ENCODE results near the gene ULBP1. TPM values are rescaled to one million over a fixed set of nuclear protein-coding genes. Genes with fewer than 3 reads are reported as not detected.
A peak's percentile ranks its signal among the peaks of the same experiment; 100 is the strongest.
"Not testable (repeated sequence)": the region's sequence is repeated elsewhere in the genome, so short reads cannot be mapped to it uniquely, and the experiment has no call there.

ULBP1 gene
- total RNA-seq, 2 experiments from 2014 or later, result 1.8 to 2.2 TPM

DNA sequence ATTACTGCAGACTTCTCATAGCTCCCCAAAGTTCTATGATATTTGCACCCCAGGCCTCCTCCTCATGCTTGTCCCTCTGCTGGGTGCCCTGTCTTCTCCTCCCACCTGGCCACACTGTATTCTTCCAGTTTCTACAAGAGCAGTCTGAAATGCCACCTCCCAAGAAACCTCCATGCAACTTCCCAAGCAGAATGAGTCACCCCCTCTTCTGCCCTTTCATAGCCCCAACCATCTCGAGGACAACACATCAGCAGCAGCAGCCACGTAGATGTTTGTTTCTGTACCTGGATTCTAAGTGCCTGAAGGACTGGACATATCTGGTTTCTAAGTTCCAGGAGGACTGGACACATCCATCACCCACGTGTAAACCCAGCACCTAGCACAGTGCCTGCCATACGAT, 28.5 kb upstream of the ULBP1 start:
- H3K27me3 Mint-ChIP-seq, result peaks cover 82% of the 10 kb centered on the region
- no peak overlapping the region for H3K4me3 Mint-ChIP-seq
- no peak for DNase-seq
- CTCF ChIA-PET, result interaction anchor here (0.5 to 2.8 kb wide), 3 partner anchors 17 to 412 kb away, joined by 3 to 28 read pairs (median 3); no protein-coding TSS in a partner anchor
- intact Hi-C loops (cut with micrococcal nuclease), result loop anchor here (2.0 kb wide), 1 partner anchor 878 kb away; no protein-coding TSS in a partner anchor
- POLR2A ChIA-PET, result interaction anchor here (0.6 kb wide), 1 partner anchor 90 kb away, joined by 3 read pairs; no protein-coding TSS in a partner anchor
- H3K36me3 Mint-ChIP-seq, result no peaks in the 10 kb centered on the region
- H3K9me3 Mint-ChIP-seq, result no peaks in the 10 kb centered on the region
- H3K4me1 Mint-ChIP-seq (ENCODE audit: low read depth), result peaks cover 29% of the 10 kb centered on the region
- no peak overlapping the region for H3K27ac Mint-ChIP-seq

GRCh38 chr6:149935668-149936067, 28.1 kb upstream of the ULBP1 start:
- peaks cover 82% of the 10 kb centered on the region for H3K27me3 Mint-ChIP-seq
- no peaks in the 10 kb centered on the region for H3K9me3 Mint-ChIP-seq
- CTCF ChIA-PET, result interaction anchor here (1.1 to 2.8 kb wide), 2 partner anchors 17 to 81 kb away, joined by 3 to 28 read pairs; no protein-coding TSS in a partner anchor
- POLR2A ChIA-PET, result interaction anchor here (0.6 kb wide), 1 partner anchor 90 kb away, joined by 3 read pairs; no protein-coding TSS in a partner anchor
- no peak for DNase-seq
- no peak overlapping the region for H3K27ac Mint-ChIP-seq
- H3K4me1 Mint-ChIP-seq (ENCODE audit: low read depth), result peaks cover 33% of the 10 kb centered on the region
- intact Hi-C loops (cut with micrococcal nuclease), result loop anchor here (2.0 kb wide), 1 partner anchor 877 kb away; no protein-coding TSS in a partner anchor
- H3K4me3 Mint-ChIP-seq, result no peak overlapping the region
- H3K36me3 Mint-ChIP-seq, result no peaks in the 10 kb centered on the region

- ChIA-PET POLR2A (no interaction called here), CTCF (interaction anchor here (2.8 kb wide), 1 partner anchor 80 kb away, joined by 28 read pairs; no protein-coding TSS in a partner anchor)
- no peaks in the 10 kb centered on the region for H3K36me3 Mint-ChIP-seq
- no peak for DNase-seq
- H3K9me3 Mint-ChIP-seq, result no peaks in the 10 kb centered on the region
- intact Hi-C loops (cut with micrococcal nuclease), result no loop called here
- H3K27ac Mint-ChIP-seq, result no peak overlapping the region
- no peak overlapping the region for H3K4me3 Mint-ChIP-seq
- H3K4me1 Mint-ChIP-seq (ENCODE audit: low read depth), result peaks cover 38% of the 10 kb centered on the region
- H3K27me3 Mint-ChIP-seq, result peaks cover 80% of the 10 kb centered on the region
These were observed 27.0 kb upstream of the ULBP1 start for GRCh38 chr6:149936743-149937142.

GRCh38 chr6:149938013-149938570, 25.7 kb upstream of the ULBP1 start:
- ChIA-PET CTCF (interaction anchor here (1.5 kb wide), 1 partner anchor 78 kb away, joined by 3 read pairs; no protein-coding TSS in a partner anchor), POLR2A (interaction anchor here (0.7 kb wide), 1 partner anchor 133 kb away, joined by 3 read pairs; no protein-coding TSS in a partner anchor)

GRCh38 chr6:149938571-149939355, 25.0 kb upstream of the ULBP1 start:
- POLR2A ChIA-PET, result interaction anchor here (0.7 kb wide), 1 partner anchor 132 kb away, joined by 3 read pairs; no protein-coding TSS in a partner anchor
- H3K9me3 Mint-ChIP-seq, result no peaks in the 10 kb centered on the region
- H3K27me3 Mint-ChIP-seq, result peaks cover 74% of the 10 kb centered on the region
- no peaks in the 10 kb centered on the region for H3K36me3 Mint-ChIP-seq
- DNase-seq, result peak; percentile 62
- CTCF ChIA-PET, result interaction anchor here (1.5 kb wide), 1 partner anchor 78 kb away, joined by 3 read pairs; no protein-coding TSS in a partner anchor
- H3K4me1 Mint-ChIP-seq (ENCODE audit: low read depth), result peaks cover 45% of the 10 kb centered on the region
- intact Hi-C loops (cut with micrococcal nuclease), result no loop called here
- H3K27ac Mint-ChIP-seq, result peak overlapping the region; percentile 28
- H3K4me3 Mint-ChIP-seq, result peak overlapping the region; percentile 63

More at GRCh38 chr6:149938013-149938570, 25.7 kb upstream of the ULBP1 start:
- H3K27me3 Mint-ChIP-seq, result peaks cover 80% of the 10 kb centered on the region
- peak overlapping the region; percentile 48 for H3K4me3 Mint-ChIP-seq
- H3K9me3 Mint-ChIP-seq; H3K36me3 Mint-ChIP-seq; intact Hi-C loops (cut with micrococcal nuclease); DNase-seq; H3K27ac Mint-ChIP-seq: not testable (repeated sequence)
- peaks cover 45% of the 10 kb centered on the region for H3K4me1 Mint-ChIP-seq (ENCODE audit: low read depth)

GRCh38 chr6:149939356-149939648, 24.4 kb upstream of the ULBP1 start:
- ChIA-PET CTCF (interaction anchor here (1.5 kb wide), 1 partner anchor 77 kb away, joined by 3 read pairs; no protein-coding TSS in a partner anchor), POLR2A (no interaction called here)
- no peak for DNase-seq
- Mint-ChIP-seq H3K9me3 (no peaks in the 10 kb centered on the region), H3K4me1 (ENCODE audit: low read depth) (peaks cover 43% of the 10 kb centered on the region), H3K27me3 (peaks cover 69% of the 10 kb centered on the region), H3K4me3 (peak overlapping the region; percentile 63), H3K36me3 (no peaks in the 10 kb centered on the region), H3K27ac (no peak overlapping the region)
- intact Hi-C loops (cut with micrococcal nuclease), result no loop called here

DNA sequence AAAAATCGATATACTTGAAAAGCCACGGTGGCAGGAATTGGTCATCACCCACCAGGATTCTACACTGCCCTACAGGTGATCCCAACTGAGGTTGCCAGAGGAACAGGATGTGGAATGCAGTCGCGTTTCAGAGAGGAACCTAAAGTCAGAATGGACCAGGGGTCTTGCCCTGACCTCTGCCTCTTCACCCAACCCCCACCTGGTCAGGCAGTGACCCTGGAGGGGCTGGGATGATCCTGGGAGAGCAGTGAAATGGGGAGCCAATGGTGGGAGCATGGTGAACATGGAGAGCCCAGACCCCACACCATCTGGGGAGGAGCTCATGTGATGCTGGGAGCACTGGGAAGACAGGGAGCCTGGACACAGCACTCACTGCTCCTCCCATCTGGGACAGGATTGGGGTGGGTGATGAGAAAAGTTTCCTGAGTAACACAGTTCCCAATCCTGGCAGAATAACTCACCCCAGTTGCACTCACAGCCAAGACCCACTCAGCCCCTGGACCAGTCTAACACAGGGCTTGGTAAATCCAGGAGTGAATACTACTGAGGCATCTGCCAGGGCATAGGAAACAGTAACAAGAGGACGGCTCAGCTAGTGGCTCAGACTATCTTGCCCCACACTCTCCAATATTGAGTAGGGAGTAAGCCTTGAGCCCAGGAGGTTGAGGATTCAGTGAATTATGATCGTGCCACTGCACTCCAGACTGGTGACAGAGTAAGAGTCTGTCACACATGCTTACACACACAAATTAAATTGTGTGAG, 23.7 kb upstream of the ULBP1 start:
- no peak overlapping the region for H3K27ac Mint-ChIP-seq
- peaks cover 39% of the 10 kb centered on the region for H3K4me1 Mint-ChIP-seq (ENCODE audit: low read depth)
- no peaks in the 10 kb centered on the region for H3K9me3 Mint-ChIP-seq
- H3K27me3 Mint-ChIP-seq, result peaks cover 62% of the 10 kb centered on the region
- no peak for DNase-seq
- ChIA-PET CTCF (interaction anchor here (1.9 kb wide), 1 partner anchor 77 kb away, joined by 6 read pairs; no protein-coding TSS in a partner anchor), POLR2A (interaction anchor here (1.0 kb wide), 1 partner anchor 205 kb away, joined by 3 read pairs; no protein-coding TSS in a partner anchor)
- intact Hi-C loops (cut with micrococcal nuclease), result loop anchor here (5.0 kb wide), 1 partner anchor 457 kb away; no protein-coding TSS in a partner anchor
- no peaks in the 10 kb centered on the region for H3K36me3 Mint-ChIP-seq
- peak overlapping the region; percentile 8 for H3K4me3 Mint-ChIP-seq

DNA sequence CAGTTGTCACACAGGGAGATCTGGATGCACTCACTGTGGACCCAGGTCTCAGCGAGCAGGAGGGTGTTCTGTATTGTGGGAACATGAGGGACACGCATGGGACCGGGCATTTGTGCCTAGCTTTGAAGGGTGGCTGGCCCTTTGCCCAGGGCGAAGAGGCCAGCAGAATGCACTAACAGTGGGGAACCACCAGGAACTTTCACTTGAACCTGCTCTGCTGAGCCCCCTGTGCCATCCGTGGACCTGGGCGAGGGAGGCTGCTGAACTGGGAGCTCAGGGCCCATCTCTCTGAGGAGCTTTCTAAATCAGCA, 23.1 kb upstream of the ULBP1 start:
- ChIA-PET CTCF (interaction anchor here (1.9 kb wide), 1 partner anchor 76 kb away, joined by 6 read pairs; no protein-coding TSS in a partner anchor), POLR2A (interaction anchor here (1.0 kb wide), 1 partner anchor 204 kb away, joined by 3 read pairs; no protein-coding TSS in a partner anchor)
- intact Hi-C loops (cut with micrococcal nuclease), result loop anchor here (5.0 kb wide), 1 partner anchor 457 kb away; no protein-coding TSS in a partner anchor
- no peaks in the 10 kb centered on the region for H3K36me3 Mint-ChIP-seq
- H3K27me3 Mint-ChIP-seq, result peaks cover 58% of the 10 kb centered on the region
- no peak overlapping the region for H3K27ac Mint-ChIP-seq
- peak overlapping the region; percentile 8 for H3K4me3 Mint-ChIP-seq
- DNase-seq, result peak; percentile 8
- H3K9me3 Mint-ChIP-seq, result no peaks in the 10 kb centered on the region
- peaks cover 37% of the 10 kb centered on the region for H3K4me1 Mint-ChIP-seq (ENCODE audit: low read depth)

GRCh38 chr6:149941583-149942460, 21.9 kb upstream of the ULBP1 start, which contains the start of gene ULBP2:
Gene ULBP2 (plus strand): TSS chr6:149942014. CDS start chr6:149942073, 59 bp downstream.
- H3K36me3 Mint-ChIP-seq, result no peaks in the 10 kb centered on the region
- peaks cover 37% of the 10 kb centered on the region for H3K4me1 Mint-ChIP-seq (ENCODE audit: low read depth)
- peak; percentile 94 for DNase-seq
- H3K4me3 Mint-ChIP-seq, result peak within 1 kb of the TSS; percentile 85
- H3K27me3 Mint-ChIP-seq, result peaks cover 47% of the 10 kb centered on the region
- CTCF ChIA-PET, result interaction anchor here (0.6 to 1.9 kb wide), 2 partner anchors 75 kb away, joined by 4 to 6 read pairs; no protein-coding TSS in a partner anchor
- intact Hi-C loops (cut with micrococcal nuclease), result loop anchor here (1.0 to 5.0 kb wide), 2 partner anchors 21 to 455 kb away; partner anchors contain the start of gene ULBP1
- POLR2A ChIA-PET, result no interaction called here
- H3K9me3 Mint-ChIP-seq, result no peaks in the 10 kb centered on the region
- peak within 1 kb of the TSS; percentile 75 for H3K27ac Mint-ChIP-seq

- CTCF ChIA-PET, result interaction anchor here (0.6 kb wide), 1 partner anchor 74 kb away, joined by 4 read pairs; no protein-coding TSS in a partner anchor
These were observed 21.3 kb upstream of the ULBP1 start for GRCh38 chr6:149942461-149942829.

More at GRCh38 chr6:149942461-149942829, 21.3 kb upstream of the ULBP1 start:
- H3K27ac Mint-ChIP-seq, result no peak overlapping the region
- H3K27me3 Mint-ChIP-seq, result peaks cover 41% of the 10 kb centered on the region
- no peaks in the 10 kb centered on the region for H3K36me3 Mint-ChIP-seq
- H3K9me3 Mint-ChIP-seq, result no peaks in the 10 kb centered on the region
- intact Hi-C loops (cut with micrococcal nuclease), result loop anchor here (5.0 kb wide), 1 partner anchor 455 kb away; no protein-coding TSS in a partner anchor
- POLR2A ChIA-PET, result no interaction called here
- no peak for DNase-seq
- H3K4me3 Mint-ChIP-seq, result peak overlapping the region; percentile 85
- H3K4me1 Mint-ChIP-seq (ENCODE audit: low read depth), result peaks cover 37% of the 10 kb centered on the region
